B cell (primary cell): Measurements from ENCODE around the gene RGL1.

Experiments
- CTCF ChIP-seq: fragments of 200-600 bp; IDR thresholded peaks from one replicate; pipeline ENCODE4 v1.8.0; 2022; ENCODE audit warnings: antibody characterized with exemption, mild to moderate bottlenecking
- EZH2 ChIP-seq: IDR thresholded peaks from 2 replicates; pipeline ENCODE4 v1.6.1; 2012; ENCODE audit warnings: borderline replicate concordance, low read depth, mild to moderate bottlenecking, moderate library complexity, low read length; ENCODE audit not compliant: insufficient read depth, poor library complexity, severe bottlenecking

DNA sequence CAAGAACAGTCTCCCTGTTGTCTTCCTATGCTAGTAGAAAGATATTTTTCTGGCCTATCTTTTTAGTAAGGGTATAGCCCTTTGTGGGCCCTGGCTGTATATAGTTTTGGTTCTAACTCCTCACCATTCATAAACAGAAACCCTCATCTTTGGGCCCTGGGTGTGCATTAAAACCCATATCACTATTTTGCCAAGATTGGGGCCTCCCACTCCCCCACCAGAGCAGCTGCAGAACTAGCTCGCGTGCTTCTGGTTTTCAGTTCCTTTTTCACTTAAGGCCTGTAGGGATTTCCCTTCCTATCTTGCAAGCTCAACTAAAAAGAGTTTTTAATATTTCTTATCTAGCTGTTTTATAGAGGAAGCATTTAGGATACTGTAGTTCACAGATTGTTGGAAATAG, 106.4 kb downstream of the RGL1 start:
- TF ChIP-seq CTCF, result no peak
- TF ChIP-seq EZH2, result no peak
